Fibroblast of lung (primary cell): ENCODE measurements around the gene REPIN1.

Experiments used
- EZH2 ChIP-seq: IDR thresholded peaks from 2 replicates; pipeline ENCODE4 v1.5.1; 2012; ENCODE audit warnings: low read length, control low read depth, mild to moderate bottlenecking; ENCODE audit errors: missing control alignments
- TF ChIP-seq, protein P1 (sequence below), 2 donors: IDR thresholded peaks in 1 of 2; conservative IDR thresholded peaks in 1 of 2; 1 replicate in 1 of 2; 2 replicates in 1 of 2; pipeline ENCODE4 v1.5.1; 2011 to 2012; ENCODE audit warnings: low read length in 2 of 2, control low read depth in 1 of 2, inconsistent platforms in 1 of 2, low read depth in 1 of 2, mild to moderate bottlenecking in 1 of 2

DNA sequence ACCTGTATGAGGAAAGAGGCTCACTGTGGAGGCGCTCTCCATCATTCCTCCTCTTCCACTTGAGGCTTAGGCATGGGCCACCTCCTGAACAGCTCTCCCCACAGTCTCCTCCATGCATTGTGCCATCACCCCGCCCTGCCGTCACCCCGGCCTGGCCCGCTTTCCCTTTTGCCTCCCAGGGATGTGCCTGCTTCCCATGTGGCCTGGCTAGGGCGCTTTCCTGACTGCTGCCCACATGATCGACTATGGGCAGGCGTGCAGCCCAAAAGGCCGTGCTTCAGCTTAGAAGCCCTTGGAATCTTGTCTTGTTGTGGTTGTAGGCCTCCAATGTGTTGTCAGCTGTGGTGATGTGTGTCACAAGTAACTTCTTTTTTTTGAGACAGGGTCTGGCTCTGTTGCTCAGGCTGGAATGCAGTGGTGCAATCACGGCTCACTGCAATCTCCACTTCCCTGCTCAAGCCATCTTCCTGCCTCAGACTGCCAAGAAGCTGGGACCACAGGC lies 43.5 kb upstream of the REPIN1 start:
- TF ChIP-seq, protein P1, sequence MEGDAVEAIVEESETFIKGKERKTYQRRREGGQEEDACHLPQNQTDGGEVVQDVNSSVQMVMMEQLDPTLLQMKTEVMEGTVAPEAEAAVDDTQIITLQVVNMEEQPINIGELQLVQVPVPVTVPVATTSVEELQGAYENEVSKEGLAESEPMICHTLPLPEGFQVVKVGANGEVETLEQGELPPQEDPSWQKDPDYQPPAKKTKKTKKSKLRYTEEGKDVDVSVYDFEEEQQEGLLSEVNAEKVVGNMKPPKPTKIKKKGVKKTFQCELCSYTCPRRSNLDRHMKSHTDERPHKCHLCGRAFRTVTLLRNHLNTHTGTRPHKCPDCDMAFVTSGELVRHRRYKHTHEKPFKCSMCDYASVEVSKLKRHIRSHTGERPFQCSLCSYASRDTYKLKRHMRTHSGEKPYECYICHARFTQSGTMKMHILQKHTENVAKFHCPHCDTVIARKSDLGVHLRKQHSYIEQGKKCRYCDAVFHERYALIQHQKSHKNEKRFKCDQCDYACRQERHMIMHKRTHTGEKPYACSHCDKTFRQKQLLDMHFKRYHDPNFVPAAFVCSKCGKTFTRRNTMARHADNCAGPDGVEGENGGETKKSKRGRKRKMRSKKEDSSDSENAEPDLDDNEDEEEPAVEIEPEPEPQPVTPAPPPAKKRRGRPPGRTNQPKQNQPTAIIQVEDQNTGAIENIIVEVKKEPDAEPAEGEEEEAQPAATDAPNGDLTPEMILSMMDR (conservative IDR thresholded peaks at IDR 0.05 in 1 of 2, IDR thresholded peaks at IDR 0.05 in 1 of 2; ENCODE audit: low read depth in 1 of 2, low read length in 2 of 2), result no peak
- TF ChIP-seq EZH2, result no peak
